NCI-H1436 treated with DMSO at 0.1 percent for 48 hours (cell line): ENCODE data around the gene PXK.
"Not testable (repeated sequence)": the region's sequence is repeated elsewhere in the genome, so short reads cannot be mapped to it uniquely, and the experiment has no call there.

Experiments used
- DNase-seq: peaks from one replicate; lab custom pipeline; 2025; lab: John Stamatoyannopoulos, UW

PXK gene

DNA sequence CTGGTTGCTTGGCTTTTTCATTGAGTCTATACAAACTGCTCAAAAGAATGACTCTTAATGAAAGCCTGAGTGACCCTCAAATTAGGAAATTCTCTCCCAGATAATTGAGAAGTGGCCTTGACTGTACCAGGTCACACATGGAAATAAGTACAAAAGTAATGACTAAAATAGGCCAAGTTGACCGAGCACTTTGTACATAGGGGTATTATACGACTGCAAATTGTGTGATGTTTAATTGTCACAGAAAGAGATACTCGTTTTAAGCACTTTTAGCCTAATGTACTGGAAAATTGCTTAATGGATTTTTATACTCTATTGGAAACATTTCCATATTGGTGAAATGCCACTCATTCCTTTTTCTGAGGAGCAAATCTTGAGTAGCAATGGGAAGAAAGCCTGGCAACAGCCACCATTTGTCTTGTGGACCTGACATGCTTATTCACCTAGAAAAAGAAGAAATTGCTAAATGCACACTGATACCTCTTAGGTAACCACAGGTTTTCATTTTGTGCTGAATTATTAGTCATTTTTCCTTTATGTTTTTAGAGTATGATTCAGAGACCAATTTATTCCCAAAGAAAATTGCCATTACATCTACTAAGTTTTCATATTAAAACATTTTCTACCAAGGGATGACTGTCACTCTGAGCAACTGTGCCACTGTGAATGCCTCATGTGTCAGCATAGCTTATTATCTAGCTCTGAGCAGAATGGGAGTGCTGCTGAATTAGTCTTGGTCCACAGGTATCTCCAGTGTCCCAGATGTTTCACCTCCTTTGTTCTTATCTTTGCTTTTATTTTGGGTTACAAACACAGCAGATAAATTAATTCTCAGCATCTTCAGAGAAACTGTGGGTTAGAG is 8.9 kb upstream of the PXK start:
- no peak for DNase-seq

- no peak for DNase-seq
Observed at GRCh38 chr3:58324391-58325390, 8.0 kb upstream of the PXK start.

GRCh38 chr3:58325525-58325992 is 7.1 kb upstream of the PXK start:
- no peak for DNase-seq

GRCh38 chr3:58326267-58326900 is 6.3 kb upstream of the PXK start:
- DNase-seq = no peak

- DNase-seq = no peak
Observed at GRCh38 chr3:58329150-58329921, 3.4 kb upstream of the PXK start.

- DNase-seq = no peak
Observed at GRCh38 chr3:58329922-58330413, 2.7 kb upstream of the PXK start.

- DNase-seq = no peak
Observed at GRCh38 chr3:58331593-58332152, 1.0 kb upstream of the PXK start.

DNA sequence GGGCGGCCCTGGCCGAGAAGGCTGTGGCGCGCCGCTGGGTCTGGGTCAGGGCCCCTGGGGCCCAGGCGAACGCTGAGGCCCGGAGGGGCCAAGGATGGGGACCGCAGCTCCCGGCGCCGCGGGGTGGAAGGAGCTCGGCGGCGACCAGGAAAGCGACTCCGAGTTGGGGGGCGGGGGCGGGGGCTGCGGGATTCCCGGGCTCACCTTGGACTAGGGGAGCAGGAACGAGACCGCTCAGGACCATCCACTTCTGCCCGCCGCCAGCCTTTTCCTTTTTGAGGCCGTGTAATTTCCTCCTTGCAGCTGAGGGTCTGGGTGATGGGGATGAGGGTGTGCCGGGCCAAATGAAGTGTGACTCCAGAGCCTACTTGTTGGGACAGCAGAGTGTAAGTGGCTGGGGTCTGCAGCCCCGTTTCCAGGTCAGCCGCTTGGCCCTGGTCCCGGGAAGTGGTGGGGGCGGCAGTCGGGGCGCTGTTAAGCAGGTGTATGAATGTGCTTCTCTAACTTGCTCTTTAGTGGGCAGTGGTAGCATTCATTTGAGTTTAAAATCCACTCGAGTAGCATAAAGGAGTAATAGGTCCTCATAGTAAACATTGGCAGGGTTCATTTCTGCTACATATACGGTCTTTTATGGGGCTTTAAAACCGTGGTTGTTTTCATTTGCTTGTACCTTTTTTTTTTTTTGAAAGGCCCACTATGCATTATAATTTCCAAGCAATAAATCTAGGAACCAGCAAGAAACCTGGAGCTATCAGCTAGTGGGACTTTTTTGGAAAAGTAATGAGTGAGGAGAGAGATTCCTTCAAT is 717 bp downstream of the PXK start:
- DNase-seq = no peak

GRCh38 chr3:58334013-58334321 is 1.3 kb downstream of the PXK start:
- no peak for DNase-seq

DNA sequence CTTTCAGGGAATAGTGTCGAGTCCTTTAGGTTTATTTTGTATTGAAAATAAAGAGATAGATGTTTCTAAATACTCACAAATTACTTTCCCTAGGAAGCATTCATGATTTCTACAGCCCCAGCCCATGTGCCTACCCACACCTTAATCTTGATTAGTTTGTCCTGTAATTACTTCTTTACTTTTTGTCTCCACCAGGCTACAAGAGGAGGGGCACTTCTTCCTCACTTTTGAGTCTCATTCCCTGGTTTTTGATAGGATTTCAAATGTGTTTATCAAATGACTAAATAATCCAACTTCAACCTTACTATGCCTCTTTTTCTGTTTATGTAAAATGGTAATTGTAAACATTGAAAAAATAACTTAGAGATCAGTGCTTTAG is 1.8 kb downstream of the PXK start:
- no peak for DNase-seq

DNA sequence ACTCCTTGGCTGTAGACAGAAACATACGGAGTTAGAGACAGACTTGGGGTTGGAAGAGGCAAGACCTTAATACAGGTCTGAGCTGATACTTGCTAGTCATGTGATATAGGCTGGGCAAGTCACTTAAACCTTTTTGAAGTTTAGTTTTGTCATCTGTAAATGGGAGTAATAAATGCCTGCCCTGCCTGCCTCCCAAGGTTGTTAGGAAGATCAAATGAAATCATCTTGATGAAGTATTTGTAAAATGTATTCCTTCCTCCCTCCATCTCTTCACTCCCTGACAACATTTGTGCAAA is 2.9 kb downstream of the PXK start:
- no peak for DNase-seq

DNA sequence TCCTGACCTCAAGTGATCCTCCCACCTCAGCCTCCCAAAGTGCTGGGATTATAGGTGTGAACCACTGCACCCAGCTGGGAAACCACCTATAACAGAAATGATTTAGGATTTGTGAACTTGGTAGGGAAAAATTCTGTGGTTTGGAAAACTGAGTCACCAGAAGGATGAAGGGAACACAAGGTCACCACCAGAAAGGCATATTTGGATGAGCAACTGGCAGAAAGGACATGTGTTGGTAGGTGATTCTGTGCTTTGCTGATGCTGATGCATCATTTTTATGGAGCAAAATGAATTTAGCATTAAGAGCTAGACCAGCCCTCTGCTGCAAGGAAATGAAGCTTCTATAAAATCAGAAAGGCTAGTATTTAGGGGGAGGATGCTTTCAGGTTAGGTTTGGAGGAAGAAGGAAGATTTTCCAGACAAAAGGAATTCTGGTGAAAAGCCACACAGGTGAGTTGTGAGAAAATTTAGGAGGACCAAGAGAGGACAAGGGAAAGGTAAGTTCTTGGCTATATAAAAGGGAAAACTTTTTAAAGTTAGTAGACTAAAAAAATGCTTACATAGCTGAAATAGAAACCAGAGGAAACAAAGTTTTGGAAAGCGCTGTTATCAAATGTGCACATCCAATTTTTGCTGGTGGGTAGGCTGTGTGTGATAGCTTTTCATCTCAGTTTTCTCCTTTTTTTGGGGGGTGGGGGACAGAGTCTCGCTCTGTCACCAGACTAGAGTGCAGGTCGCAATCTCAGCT is 3.6 kb downstream of the PXK start:
- DNase-seq = no peak

DNA sequence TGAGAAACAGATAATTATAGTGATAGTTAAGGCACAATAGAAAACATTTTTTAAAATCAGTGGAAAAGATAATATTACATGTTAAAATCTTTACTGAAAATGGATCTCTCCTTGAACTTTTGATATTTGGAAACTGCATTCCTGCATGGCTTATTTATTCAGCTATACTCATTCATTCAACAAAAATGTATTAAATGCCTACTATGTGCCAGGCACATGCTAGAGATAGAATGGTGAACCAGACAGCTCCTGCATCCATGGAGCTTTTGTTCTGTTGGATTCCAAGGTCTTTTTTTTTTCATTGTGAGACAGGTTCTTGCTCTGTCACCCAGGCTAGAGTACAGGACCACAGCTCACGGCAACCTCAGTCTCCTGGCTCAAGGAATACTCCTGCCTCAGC is 4.5 kb downstream of the PXK start:
- no peak for DNase-seq

DNA sequence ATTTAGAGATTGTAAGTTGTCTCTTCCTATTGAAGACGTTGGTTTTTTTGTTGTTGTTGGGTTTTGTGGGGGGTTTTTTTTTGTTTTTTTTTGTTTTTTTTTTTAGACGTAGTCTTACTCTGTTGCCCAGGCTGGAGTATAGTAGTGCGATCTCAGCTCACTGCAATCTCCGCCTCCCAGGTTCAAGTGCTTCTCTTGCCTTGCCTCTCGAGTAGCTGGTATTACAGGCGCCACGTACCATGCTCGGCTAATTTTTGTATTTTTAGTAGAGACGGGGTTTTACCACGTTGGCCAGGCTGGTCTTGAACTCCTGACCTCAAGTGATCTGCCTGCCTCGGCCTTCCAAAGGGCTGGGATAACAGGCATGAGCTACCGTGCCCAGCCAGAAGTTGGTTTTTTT is 6.5 kb downstream of the PXK start:
- not testable (repeated sequence) for DNase-seq

DNA sequence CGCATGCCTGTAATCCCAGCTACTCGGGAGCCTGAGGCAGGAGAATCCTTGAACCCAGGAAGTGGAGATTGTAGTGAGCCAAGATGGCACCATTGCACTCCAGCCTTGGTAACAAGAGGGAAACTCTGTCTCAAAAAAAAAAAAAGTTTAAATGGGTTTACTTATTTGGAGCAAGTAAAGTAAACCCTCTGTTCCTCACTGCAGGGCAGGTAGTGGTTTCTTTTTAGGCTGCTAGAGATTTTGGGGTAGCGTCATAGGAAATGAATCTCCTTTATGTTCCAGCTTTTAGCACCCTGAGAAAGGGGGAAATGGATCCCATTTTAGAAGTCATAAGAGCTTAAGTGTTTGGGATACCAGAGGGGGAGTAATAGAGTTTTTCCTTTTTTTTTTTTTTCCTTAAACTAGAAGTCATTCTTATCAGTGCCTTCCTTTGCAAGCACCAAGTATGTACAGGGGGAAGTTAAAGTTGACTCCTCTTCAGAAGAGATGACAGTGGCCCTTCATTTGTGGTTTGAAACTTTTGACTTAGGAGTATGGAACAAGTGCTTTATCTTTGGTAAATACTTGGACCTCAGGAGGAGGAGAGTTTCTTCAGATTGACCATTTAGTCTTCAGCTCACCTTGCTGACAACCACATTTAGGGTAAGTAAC is 8.0 kb downstream of the PXK start:
- no peak for DNase-seq

DNA sequence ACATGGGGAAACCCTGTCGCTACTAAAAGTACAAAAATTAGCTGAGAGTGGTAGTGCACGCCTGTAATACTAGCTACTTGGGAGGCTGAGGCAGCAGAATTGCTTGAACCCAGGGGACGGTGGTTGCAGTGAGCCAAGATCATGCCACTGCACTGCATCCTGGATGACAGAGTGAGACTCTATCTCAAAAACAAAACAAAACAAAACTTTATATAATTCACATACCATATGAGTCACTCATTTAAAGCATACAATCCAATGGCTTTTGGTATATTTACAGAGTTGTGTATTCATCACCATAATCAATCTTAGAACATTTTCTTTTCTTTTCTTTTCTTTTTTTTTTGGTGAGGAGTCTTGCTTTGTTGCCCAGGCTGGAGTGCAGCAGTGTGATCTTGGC is 8.7 kb downstream of the PXK start:
- no peak for DNase-seq

- DNase-seq = no peak
Observed at GRCh38 chr3:58342676-58343075, 10.0 kb downstream of the PXK start.

DNA sequence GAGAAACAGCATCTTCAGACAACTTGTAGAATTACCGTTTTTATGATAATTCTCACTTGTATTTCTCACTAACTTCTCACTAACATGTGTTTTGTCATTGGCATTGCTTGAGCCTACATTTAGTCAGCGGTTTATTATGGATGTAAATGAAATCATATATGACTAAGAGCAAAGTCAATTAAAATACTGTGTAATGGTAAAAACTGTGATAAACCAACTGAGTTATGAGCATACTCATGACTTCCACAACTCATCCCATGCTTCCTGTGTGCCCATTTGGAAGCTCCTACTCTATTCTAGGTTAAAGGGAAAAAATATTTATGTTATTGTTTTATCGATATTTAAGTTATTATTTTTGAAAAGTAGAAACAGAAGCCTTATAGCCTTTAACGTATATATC is 12.8 kb downstream of the PXK start:
- no peak for DNase-seq

GRCh38 chr3:58346368-58346767 is 13.7 kb downstream of the PXK start:
- DNase-seq = no peak
